ENCODE measurements around the gene CENPB.

CENPB gene

DNA sequence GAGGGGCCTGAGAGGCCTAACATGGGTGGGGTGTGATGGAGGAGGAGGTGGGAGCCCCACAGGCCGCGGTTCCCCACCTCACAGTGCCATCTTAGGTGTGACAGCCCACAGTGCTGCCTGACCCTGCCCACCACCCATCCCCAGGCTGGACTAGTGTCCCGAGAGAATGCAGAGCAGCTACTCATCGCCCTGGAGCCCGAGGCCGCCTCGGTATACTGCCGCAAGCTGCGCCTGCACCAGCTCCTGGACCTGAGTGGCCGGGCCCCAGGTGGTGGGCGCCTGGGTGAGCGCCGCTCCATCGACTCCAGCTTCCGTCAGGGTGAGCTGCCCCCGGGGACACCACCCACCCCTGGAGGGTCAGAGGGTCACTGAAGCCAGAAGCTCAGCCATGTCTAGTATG, 38.5 kb downstream of the CENPB start:
- DNase-seq, result no peak

DNA sequence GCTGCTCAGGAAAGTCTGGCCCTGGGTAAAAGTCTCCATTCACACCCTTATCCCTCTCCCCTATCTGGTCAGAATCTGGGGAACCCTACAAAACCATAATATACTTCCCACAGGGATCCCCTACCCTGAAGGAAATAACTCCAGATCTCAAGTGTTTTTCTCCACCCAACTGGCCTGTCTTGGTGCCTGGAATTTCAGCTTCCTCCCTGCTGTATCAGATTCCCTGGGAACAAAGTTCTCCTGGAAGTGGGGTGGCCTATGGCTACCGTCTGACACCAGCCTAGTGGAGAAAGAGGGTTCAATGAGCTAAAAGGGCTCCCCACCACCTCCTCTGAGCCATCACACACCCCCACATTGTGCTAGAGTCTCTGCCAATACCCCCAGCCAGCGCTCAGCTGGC, 39.1 kb downstream of the CENPB start:
- no peak for DNase-seq

DNA sequence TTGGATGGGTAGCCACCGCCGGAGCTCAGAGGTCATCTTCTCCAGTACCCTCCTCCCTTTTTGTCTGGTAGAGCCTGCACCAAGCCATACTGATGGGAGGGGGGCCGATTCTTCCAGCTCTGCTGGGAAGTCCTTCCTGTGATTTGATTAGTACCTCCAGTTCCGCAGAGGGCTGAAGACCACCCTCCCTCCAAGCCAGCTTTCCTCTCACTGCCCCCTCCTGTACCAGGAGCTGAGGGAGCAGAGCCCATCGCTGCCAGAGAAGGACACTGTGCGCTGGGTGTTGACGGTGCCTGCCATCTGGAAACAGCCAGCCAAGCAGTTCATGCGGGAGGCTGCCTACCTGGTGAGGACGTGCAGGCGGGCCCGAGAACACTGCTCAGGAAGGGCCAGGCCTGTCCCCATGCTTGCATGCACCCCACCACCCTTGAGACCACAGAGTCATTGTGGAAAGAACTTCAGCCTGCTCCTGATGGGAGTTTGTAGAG, 40.8 kb downstream of the CENPB start:
- DNase-seq, result no peak

DNA sequence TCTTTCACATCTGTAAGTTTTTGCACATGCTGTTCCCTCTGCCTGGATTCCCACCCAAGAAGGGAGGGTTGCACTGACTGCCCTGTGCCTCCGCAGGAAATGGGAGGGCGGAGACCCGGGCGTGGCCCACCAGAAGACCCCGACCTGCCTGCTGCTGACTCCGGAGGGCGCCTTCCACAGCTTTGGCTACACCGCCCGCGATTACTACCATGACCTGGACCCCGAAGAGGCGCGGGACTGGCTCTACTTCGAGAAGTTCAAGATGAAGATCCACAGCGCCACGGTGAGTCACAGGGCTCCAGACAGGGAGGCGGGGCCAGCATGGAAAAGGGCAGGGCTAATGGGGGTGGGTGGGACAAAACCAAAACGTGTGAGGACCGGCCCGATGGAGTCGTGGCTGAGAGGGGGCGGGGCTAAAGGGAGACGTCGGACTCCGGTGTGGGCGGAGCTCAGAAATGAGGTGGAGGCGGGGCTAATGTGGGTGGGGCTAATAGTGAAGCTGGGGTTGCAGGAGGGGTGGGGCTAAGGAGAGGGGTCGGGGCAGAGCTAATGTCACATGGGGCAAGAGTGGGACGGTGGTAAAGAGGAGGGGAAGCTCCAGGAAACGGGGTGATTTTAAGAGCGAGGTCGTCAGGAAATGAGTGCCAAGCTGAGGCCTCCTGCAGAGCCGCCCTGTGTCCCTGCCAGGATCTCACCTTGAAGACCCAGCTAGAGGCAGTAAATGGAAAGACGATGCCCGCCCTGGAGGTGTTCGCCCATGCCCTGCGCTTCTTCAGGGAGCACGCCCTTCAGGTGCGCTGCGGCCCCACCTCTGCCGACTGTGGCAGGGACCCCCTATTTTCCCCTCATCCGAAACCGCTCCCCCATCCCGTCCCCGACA, 41.5 kb downstream of the CENPB start:
- no peak for DNase-seq

DNA sequence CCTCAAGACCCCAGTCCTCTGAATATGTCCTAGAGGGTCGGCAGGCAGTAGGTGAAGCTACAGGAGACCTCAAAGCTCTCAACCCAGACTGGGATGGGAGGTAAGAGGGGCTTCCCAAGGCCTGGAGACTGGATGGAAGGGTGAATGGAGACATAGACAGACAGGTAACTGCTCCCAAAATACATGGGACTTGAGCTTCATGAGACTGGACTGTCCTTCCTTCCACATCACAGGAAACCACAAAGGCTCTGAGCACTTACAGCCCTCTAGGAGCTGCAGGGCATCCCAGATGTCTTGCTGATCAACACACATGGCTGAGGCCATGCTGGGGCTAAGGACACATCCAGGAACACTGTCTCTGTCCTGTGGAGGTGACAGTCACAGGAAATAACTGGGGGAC, 42.5 kb downstream of the CENPB start:
- DNase-seq, result no peak

DNA sequence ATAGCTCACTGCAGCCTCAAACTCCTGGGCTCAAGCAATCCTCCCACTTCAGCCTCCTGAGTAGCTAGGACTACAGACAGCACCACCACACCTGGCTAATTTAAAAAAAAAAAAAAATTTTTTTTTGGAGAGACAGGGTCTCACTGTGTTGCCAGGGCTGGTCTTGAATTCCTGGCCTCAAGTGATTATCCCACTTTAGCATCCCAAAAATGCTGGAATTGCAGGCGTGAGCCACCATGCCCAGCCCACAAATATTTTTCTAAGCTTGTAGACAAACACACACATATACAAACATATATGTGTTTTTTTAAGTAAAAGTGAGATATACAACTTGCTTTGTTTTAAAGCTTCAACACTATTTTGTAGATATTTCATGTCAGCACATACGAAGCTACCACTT, 43.3 kb downstream of the CENPB start:
- no peak for DNase-seq

DNA sequence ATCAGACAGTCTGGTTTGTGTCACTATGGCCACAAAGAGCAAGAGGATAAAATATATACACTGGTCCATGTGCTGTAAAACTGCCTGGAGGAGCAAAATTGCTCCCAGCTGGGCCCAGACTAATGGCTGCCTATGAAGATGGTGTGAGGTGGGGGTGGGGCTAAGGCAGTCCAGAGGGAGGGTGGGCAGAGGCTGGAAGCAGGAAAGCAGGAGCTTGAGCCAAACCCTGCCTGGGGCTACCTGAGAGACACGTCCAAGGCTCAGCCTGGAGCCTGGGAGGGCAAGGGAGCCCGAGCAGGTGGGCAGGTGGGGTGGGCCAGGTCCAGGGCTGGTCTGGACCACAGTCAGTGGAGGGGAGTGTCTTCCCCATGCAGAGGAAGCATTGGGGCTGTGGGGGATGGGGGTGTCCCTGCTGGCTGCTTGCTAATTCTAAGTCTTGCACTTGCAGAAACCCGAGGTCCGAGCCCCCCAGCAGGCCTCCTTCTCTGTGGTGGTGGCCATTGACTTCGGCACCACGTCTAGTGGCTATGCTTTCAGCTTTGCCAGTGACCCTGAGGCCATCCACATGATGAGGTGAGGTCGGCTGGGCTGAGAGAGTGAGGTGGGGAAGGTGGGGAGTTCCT, 44.6 kb downstream of the CENPB start:
- no peak for DNase-seq

DNA sequence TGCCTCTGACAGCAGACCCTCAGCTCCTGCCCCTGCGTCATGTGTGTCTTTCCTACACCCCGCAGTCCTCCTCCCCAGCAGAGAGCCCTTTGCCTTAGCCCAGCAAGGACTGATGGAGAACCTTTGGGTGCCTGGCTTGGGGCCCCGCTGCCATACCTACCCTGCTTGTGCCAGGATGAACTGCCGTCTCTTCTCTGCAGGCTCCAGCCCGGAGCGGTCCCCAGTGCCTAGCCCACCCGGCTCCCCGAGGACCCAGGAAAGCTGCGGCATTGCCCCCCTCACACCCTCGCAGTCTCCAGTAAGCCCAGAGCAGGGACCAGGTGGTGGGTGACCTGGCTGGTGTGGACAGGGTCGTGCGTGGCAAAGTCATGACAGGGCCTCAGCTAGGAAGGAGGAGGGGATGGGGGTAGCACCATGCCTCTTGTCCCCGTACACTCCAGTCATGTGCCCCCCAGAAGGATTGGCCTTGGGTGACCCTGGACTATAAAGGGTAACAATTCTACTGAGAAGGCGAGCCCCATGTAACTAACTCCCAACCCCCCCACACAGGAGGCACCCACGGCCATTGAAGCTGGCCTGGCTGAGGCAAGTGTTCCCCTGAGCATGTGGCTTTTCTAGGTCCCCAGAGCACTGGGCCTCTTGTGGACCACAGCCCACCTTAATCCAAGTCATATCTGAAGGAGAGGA, 45.8 kb downstream of the CENPB start:
- DNase-seq, result no peak

DNA sequence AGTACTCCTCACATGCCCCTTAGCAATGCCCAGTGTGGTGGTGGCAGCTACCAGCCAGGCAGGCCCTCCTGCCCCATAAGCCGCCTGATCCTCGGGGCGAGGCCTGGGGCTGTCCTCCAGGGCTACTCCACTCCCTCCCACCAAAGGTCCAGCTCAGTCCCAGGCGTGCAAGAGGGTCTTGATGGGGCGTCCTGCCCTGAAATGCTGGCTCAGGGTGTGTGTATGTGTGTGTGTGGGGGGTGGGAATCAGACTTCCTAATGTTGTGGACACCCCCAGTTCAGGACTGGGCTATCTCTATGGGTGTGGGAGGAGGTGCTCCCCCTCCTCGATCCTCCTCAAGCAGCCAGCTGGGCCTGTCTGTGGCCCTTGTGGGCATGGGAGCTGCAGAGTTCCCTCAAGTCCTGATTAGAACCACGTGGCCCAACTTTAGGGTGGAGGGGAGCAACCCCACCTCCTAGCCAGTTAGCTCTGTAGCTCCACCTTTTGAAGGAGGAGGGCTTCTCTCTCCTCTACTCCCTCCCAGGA, 46.6 kb downstream of the CENPB start:
- no peak for DNase-seq

DNA sequence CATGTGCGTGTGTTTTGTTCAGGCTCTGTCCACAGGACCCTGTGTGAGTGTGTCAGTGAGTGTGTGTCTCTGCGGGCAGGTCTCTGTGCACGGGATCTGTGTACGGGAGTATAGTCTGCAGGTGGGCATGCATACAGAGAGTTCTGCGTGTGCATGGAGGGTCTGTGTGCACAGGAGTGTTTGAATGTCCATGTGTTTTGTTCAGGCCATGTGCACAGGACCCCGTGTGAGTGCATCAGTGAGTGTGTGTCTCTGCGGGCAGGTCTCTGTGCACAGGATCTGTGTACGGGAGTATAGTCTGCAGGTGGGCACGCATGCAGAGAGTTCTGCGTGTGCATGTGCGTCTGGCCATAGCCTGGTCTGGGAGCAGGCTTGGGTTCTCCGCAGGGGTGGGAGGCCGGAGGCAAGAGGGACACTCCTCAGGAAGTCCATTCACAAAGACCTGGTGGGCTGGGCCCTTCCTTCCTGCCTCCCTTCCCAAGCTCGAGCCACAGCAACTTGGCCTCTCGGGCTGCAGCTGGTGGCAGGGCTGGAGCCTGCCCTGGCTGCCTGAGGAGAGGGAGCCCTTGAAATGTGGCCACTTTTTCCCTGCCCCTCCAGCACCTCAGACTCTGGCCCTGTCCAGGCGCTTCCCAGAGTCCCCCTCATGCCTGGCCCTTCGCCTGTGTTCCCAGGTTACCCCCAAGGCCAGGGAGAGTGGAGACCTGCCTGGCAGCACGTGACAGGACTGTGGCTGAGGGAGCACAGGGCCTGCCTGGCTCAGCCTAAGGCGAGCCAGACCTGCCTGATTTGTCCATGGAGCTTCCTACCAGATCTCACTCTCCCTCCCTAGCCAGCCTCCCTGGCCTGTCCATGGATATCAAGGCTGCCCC, 47.2 kb downstream of the CENPB start:
- no peak for DNase-seq

DNA sequence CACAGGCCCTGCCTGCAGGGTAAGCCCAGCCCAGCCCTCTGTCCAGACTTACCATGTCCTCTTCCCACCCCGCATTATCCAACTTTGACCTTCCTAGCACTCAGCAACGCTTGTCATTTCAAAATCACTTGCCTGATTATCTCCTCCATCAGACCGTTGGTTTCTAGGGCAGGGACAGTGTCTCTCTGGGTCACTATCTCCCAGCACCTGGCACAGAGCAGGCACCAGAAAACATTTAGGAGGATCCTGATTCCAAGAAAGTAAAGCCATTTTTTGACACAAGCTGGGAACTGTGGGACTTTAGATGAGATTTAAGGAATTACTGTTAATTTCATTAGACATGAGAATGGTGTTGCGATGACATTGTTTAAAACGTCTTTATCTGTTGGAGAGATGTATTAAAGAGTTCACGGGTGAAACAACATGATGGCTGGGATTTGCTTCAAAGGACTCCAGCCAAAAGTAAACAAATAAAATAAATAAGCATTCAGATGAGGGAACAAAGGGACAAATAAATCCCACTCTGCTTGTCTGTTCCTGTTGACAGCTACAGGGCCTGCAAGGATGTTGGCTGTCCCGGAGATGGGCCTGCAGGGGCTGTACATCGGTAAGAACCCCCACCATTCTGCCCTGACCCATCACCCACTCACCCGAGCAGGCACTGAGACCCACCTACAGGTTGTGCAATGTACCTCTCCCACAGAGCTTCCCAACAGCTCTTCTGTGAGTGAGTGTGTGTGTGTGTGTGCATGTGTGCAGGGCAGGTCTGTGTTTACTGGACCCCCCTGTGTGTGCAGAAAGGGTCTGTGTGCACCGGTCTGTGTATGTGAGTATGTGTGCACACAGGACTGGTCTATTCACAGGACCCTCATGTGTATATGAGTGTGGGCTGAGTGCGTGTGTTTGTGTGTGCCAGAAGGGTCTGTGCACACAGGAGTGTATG, 48.2 kb downstream of the CENPB start:
- DNase-seq, result no peak

DNA sequence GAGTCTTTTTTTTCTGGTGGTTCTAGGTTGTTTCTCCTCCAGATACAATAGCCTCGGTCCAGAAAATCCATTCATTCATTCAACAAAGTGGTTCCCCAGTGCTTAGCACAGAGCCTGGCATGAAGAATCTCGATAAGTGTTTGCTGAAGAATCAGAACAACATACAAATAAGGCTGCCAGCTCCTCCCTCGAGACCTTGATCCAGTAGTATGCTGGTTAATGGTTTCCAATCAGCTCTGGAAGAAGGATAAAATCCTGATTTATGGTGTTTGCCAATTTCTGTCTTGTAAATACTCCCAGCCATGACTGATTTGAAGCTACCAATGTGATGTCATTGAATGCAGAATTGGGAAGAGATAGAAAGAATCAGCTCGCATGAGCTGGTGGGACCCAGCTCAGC, 50.8 kb downstream of the CENPB start:
- no peak for DNase-seq

DNA sequence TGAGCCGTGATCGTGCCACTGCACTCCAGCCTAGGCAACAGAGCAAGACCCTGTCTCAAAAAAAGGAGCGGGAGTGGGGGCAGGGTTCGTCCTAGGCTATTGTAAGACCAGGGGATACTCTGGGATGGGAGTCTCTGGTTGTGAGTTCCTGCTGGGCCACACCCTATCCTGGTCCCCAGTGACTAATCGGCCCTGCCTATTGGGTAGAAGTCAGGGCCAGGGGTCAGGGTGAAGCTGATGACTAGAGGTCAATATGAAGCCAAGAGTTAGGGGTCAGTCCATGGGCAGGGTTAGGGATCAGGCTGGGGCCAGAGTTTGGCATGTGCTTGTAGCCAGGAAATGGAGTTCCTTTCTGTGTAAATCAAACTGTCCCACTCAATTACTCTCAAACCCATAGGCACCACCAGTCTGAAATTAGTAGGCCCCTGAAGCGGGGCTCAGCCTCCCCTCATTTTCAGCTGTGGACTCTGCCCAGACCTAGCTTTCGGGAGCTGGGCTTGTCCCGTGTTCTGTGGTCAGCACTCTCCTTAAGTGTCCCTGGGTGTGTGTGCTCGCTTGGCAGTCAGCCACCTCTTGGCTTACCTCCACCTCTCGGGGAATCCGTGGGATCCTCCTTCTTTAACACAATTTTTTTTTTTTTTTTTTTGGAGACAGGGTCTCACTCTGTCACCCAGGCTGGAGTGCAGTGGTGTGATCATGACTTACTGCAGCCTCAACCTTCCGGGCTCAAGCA, 52.3 kb downstream of the CENPB start:
- DNase-seq, result no peak
